Measurements from ENCODE around the gene BZW1.
A peak's percentile ranks its signal among the peaks of the same experiment; 100 is the strongest.

Gene BZW1

GRCh38 chr2:200811333-200812121 lies at the start of gene BZW1:
TSS of gene BZW1 (plus strand) at chr2:200811910. CDS start at chr2:200813218, 1,308 bp downstream.
- TF ChIP-seq JUND (IDR thresholded peaks at IDR 0.05; ENCODE audit: low read depth): no peak
- in situ Hi-C loops (cut with HindIII; ENCODE audit: low pct_unique_long_range_greater_than_20kb, low sequenced_read_pairs): no loop called here
- peak; percentile 74 to 96 for DNase-seq (ENCODE audit: low read depth in 1 of 2, low spot score in 1 of 2)

GRCh38 chr2:200762127-200762526 lies 49.6 kb upstream of the BZW1 start:
- no peak for DNase-seq (ENCODE audit: low read depth in 1 of 2, low spot score in 1 of 2)
- TF ChIP-seq JUND (IDR thresholded peaks at IDR 0.05; ENCODE audit: low read depth): no peak
- in situ Hi-C loops (cut with HindIII; ENCODE audit: low pct_unique_long_range_greater_than_20kb, low sequenced_read_pairs): no loop called here

GRCh38 chr2:200763422-200763821 lies 48.3 kb upstream of the BZW1 start:
- TF ChIP-seq JUND (IDR thresholded peaks at IDR 0.05; ENCODE audit: low read depth): no peak
- DNase-seq (ENCODE audit: low read depth in 1 of 2, low spot score in 1 of 2): no peak
- in situ Hi-C loops (cut with HindIII; ENCODE audit: low pct_unique_long_range_greater_than_20kb, low sequenced_read_pairs): no loop called here

- DNase-seq (ENCODE audit: low read depth in 1 of 2, low spot score in 1 of 2): no peak
- in situ Hi-C loops (cut with HindIII; ENCODE audit: low pct_unique_long_range_greater_than_20kb, low sequenced_read_pairs): no loop called here
- no peak for TF ChIP-seq JUND (IDR thresholded peaks at IDR 0.05; ENCODE audit: low read depth)
Observed at GRCh38 chr2:200765139-200765951, 46.4 kb upstream of the BZW1 start.

GRCh38 chr2:200765995-200766660 lies 45.6 kb upstream of the BZW1 start:
- in situ Hi-C loops (cut with HindIII; ENCODE audit: low pct_unique_long_range_greater_than_20kb, low sequenced_read_pairs): no loop called here
- TF ChIP-seq JUND (IDR thresholded peaks at IDR 0.05; ENCODE audit: low read depth): no peak
- DNase-seq (ENCODE audit: low read depth in 1 of 2, low spot score in 1 of 2): no peak

- DNase-seq (ENCODE audit: low read depth in 1 of 2, low spot score in 1 of 2): no peak
- no peak for TF ChIP-seq JUND (IDR thresholded peaks at IDR 0.05; ENCODE audit: low read depth)
- in situ Hi-C loops (cut with HindIII; ENCODE audit: low pct_unique_long_range_greater_than_20kb, low sequenced_read_pairs): no loop called here
Observed at GRCh38 chr2:200767111-200767885, 44.4 kb upstream of the BZW1 start.

- DNase-seq (ENCODE audit: low read depth in 1 of 2, low spot score in 1 of 2): no peak
- in situ Hi-C loops (cut with HindIII; ENCODE audit: low pct_unique_long_range_greater_than_20kb, low sequenced_read_pairs): no loop called here
- TF ChIP-seq JUND (IDR thresholded peaks at IDR 0.05; ENCODE audit: low read depth): no peak
Observed at GRCh38 chr2:200770847-200771246, 40.9 kb upstream of the BZW1 start.

GRCh38 chr2:200772620-200773019 lies 39.1 kb upstream of the BZW1 start:
- in situ Hi-C loops (cut with HindIII; ENCODE audit: low pct_unique_long_range_greater_than_20kb, low sequenced_read_pairs): no loop called here
- no peak for DNase-seq (ENCODE audit: low read depth in 1 of 2, low spot score in 1 of 2)

GRCh38 chr2:200773083-200773482 lies 38.6 kb upstream of the BZW1 start:
- in situ Hi-C loops (cut with HindIII; ENCODE audit: low pct_unique_long_range_greater_than_20kb, low sequenced_read_pairs): no loop called here
- no peak for DNase-seq (ENCODE audit: low read depth in 1 of 2, low spot score in 1 of 2)
- TF ChIP-seq JUND (IDR thresholded peaks at IDR 0.05; ENCODE audit: low read depth): no peak

More at GRCh38 chr2:200772620-200773019, 39.1 kb upstream of the BZW1 start:
- TF ChIP-seq JUND (IDR thresholded peaks at IDR 0.05; ENCODE audit: low read depth): no peak

GRCh38 chr2:200774920-200775319 lies 36.8 kb upstream of the BZW1 start:
- no peak for TF ChIP-seq JUND (IDR thresholded peaks at IDR 0.05; ENCODE audit: low read depth)
- in situ Hi-C loops (cut with HindIII; ENCODE audit: low pct_unique_long_range_greater_than_20kb, low sequenced_read_pairs): no loop called here
- DNase-seq (ENCODE audit: low read depth in 1 of 2, low spot score in 1 of 2): no peak

GRCh38 chr2:200777275-200777674 lies 34.4 kb upstream of the BZW1 start:
- DNase-seq (ENCODE audit: low read depth in 1 of 2, low spot score in 1 of 2): no peak
- no peak for TF ChIP-seq JUND (IDR thresholded peaks at IDR 0.05; ENCODE audit: low read depth)
- in situ Hi-C loops (cut with HindIII; ENCODE audit: low pct_unique_long_range_greater_than_20kb, low sequenced_read_pairs): no loop called here

GRCh38 chr2:200778038-200778437 lies 33.7 kb upstream of the BZW1 start:
- TF ChIP-seq JUND (IDR thresholded peaks at IDR 0.05; ENCODE audit: low read depth): no peak
- no peak for DNase-seq (ENCODE audit: low read depth in 1 of 2, low spot score in 1 of 2)
- in situ Hi-C loops (cut with HindIII; ENCODE audit: low pct_unique_long_range_greater_than_20kb, low sequenced_read_pairs): no loop called here
